A673 (cell line): Measurements from ENCODE around the gene KMT2D. TPM values are rescaled to one million over a fixed set of nuclear protein-coding genes. Genes with fewer than 3 reads are reported as not detected.

Experiments
- BruUV-seq: library from RNA; stranded (reverse); fragments of 400-500 nt; replicated peaks from 2 replicates; lab custom pipeline; 2021; lab: Mats Ljungman, UMichigan
- CTCF ChIA-PET: fragments of 300-600 bp; sonication (Branson Sonifier 250); formaldehyde crosslinking; loops from one replicate; lab custom pipeline; 2022; ENCODE audit warnings: antibody characterized with exemption; lab: Charles Lee
- POLR2A ChIA-PET: fragments of 300-600 bp; sonication (Branson Sonifier 250); formaldehyde crosslinking; loops from one replicate; lab custom pipeline; 2022; ENCODE audit warnings: antibody characterized with exemption; ENCODE audit not compliant: low non-redundant PET; lab: Charles Lee
- DNase-seq: peaks from one replicate; pipeline ENCODE4 v3.0.0-alpha.2; 2015; ENCODE audit warnings: low spot score
- H3K27ac ChIP-seq: fragments of 200-600 bp; sonication (generic); 2 replicates; pipeline ENCODE4 v1.5.1; 2016; ENCODE audit warnings: mixed run types, low read depth, mild to moderate bottlenecking, mixed read lengths, antibody characterized with exemption, low read length; ENCODE audit not compliant: poor library complexity, severe bottlenecking
- H3K27me3 ChIP-seq: fragments of 200-600 bp; sonication (generic); replicated peaks from 2 replicates; pipeline ENCODE4 v1.6.1; 2017; ENCODE audit warnings: mixed run types, low read depth, mild to moderate bottlenecking, mixed read lengths, antibody characterized with exemption, low read length; ENCODE audit not compliant: insufficient read depth, poor library complexity
- H3K36me3 ChIP-seq: fragments of 200-600 bp; sonication (generic); 2 replicates; pipeline ENCODE4 v1.6.1; 2016; ENCODE audit warnings: mixed run types, mild to moderate bottlenecking, mixed read lengths, antibody characterized with exemption, low read length; ENCODE audit not compliant: insufficient read depth, poor library complexity, severe bottlenecking
- H3K4me1 ChIP-seq: fragments of 200-600 bp; sonication (generic); 2 replicates; pipeline ENCODE4 v1.6.1; 2017; ENCODE audit warnings: mixed run types, mild to moderate bottlenecking, mixed read lengths, antibody characterized with exemption, low read length; ENCODE audit not compliant: insufficient read depth, poor library complexity, severe bottlenecking
- H3K4me3 ChIP-seq: fragments of 200-600 bp; sonication (generic); 2 replicates; pipeline ENCODE4 v1.5.1; 2016; ENCODE audit warnings: low read depth, mixed run types, mild to moderate bottlenecking, mixed read lengths, low read length; ENCODE audit not compliant: poor library complexity, severe bottlenecking
- H3K9me3 ChIP-seq: fragments of 200-600 bp; sonication (generic); 2 replicates; pipeline ENCODE4 v1.6.1; 2016; ENCODE audit warnings: mixed run types, low read depth, mild to moderate bottlenecking, mixed read lengths, antibody characterized with exemption, low read length; ENCODE audit not compliant: poor library complexity, severe bottlenecking
- EZH2 ChIP-seq: fragments of 200-600 bp; sonication (generic); IDR thresholded peaks from 2 replicates; pipeline ENCODE4 v1.6.1; 2017; ENCODE audit warnings: borderline replicate concordance, low read depth, mild to moderate bottlenecking, mixed read lengths, antibody characterized with exemption, low read length; ENCODE audit not compliant: poor library complexity, severe bottlenecking
- intact Hi-C: fragments of 100-400 bp; cut with micrococcal nuclease; formaldehyde crosslinking; loops from one replicate; pipeline ENCODE4 v1.10.0; 2022; ENCODE audit not compliant: unreplicated experiment
- total RNA-seq: library from RNA; stranded (reverse); gene quantifications from 2 replicates; pipeline ENCODE4 v1.2.3, GENCODE V29; 2021
- TF ChIP-seq, protein P1 (sequence below): fragments of 300-800, 200-600 bp; sonication (generic); conservative IDR thresholded peaks from 2 replicates; pipeline ENCODE4 v1.5.1; 2017; ENCODE audit warnings: low read depth, mild to moderate bottlenecking, antibody characterized with exemption, low read length, moderate library complexity, mixed read lengths

The KMT2D gene
- total RNA-seq, 1 experiment from 2014 or later: 138 TPM

GRCh38 chr12:49084438-49084837, 23.8 kb upstream of the KMT2D start:
- Histone ChIP-seq H3K27ac (no peak overlapping the region), H3K9me3 (no peaks in the 10 kb centered on the region), H3K36me3 (no peaks in the 10 kb centered on the region), H3K27me3 (peaks cover 8% of the 10 kb centered on the region), H3K4me3 (no peak overlapping the region), H3K4me1 (no peaks in the 10 kb centered on the region)
- POLR2A ChIA-PET: no interaction called here
- BruUV-seq: no TSS peak
- intact Hi-C loops: no loop called here
- no peak for TF ChIP-seq EZH2
- TF ChIP-seq, protein P1, sequence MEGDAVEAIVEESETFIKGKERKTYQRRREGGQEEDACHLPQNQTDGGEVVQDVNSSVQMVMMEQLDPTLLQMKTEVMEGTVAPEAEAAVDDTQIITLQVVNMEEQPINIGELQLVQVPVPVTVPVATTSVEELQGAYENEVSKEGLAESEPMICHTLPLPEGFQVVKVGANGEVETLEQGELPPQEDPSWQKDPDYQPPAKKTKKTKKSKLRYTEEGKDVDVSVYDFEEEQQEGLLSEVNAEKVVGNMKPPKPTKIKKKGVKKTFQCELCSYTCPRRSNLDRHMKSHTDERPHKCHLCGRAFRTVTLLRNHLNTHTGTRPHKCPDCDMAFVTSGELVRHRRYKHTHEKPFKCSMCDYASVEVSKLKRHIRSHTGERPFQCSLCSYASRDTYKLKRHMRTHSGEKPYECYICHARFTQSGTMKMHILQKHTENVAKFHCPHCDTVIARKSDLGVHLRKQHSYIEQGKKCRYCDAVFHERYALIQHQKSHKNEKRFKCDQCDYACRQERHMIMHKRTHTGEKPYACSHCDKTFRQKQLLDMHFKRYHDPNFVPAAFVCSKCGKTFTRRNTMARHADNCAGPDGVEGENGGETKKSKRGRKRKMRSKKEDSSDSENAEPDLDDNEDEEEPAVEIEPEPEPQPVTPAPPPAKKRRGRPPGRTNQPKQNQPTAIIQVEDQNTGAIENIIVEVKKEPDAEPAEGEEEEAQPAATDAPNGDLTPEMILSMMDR: no peak
- CTCF ChIA-PET: no interaction called here
- DNase-seq: no peak

- H3K9me3 ChIP-seq: no peaks in the 10 kb centered on the region
- BruUV-seq: no TSS peak
- ChIA-PET CTCF (no interaction called here), POLR2A (no interaction called here)
- DNase-seq: no peak
- H3K4me3 ChIP-seq: no peak overlapping the region
- H3K27ac ChIP-seq: no peak overlapping the region
- intact Hi-C loops: no loop called here
- TF ChIP-seq EZH2: no peak
- TF ChIP-seq, protein P1: no peak
- H3K36me3 ChIP-seq: no peaks in the 10 kb centered on the region
- H3K4me1 ChIP-seq: no peaks in the 10 kb centered on the region
- H3K27me3 ChIP-seq: no peaks in the 10 kb centered on the region
These were observed 19.2 kb upstream of the KMT2D start for GRCh38 chr12:49079793-49080192.

GRCh38 chr12:49070971-49071370, 10.4 kb upstream of the KMT2D start:
- intact Hi-C loops: no loop called here
- CTCF ChIA-PET: no interaction called here
- no peaks in the 10 kb centered on the region for H3K36me3 ChIP-seq
- H3K9me3 ChIP-seq: no peaks in the 10 kb centered on the region
- no peaks in the 10 kb centered on the region for H3K27me3 ChIP-seq
- no peak overlapping the region for H3K4me3 ChIP-seq
- no TSS peak for BruUV-seq
- no peak overlapping the region for H3K27ac ChIP-seq
- POLR2A ChIA-PET: no interaction called here
- no peaks in the 10 kb centered on the region for H3K4me1 ChIP-seq
- TF ChIP-seq, protein P1: no peak
- no peak for TF ChIP-seq EZH2
- DNase-seq: no peak
